Endometrial microvascular endothelial cells (primary cell): Measurements from ENCODE around the gene ZNF277. TPM values are rescaled to one million over a fixed set of nuclear protein-coding genes. Genes with fewer than 3 reads are reported as not detected.

Source experiments
- total RNA-seq: library from RNA; depleted of rRNA; stranded (reverse); fragments of >200 nt; gene quantifications from one replicate; pipeline ENCODE4 v1.2.3, GENCODE V29; 2015; ENCODE audit errors: inconsistent ontology term

Gene ZNF277
- total RNA-seq, 1 donor from 2014 or later = 15.4 TPM

Other genes with a start within 250 kb of the ZNF277 start
- 49.5 TPM for gene DOCK4, start 296 bp upstream of the ZNF277 start, total RNA-seq
- gene IFRD1, start 243.8 kb downstream of the ZNF277 start, total RNA-seq = 18.2 TPM